Endothelial cell of umbilical vein (primary cell): Measurements from ENCODE around the gene IQGAP2. TPM values are rescaled to one million over a fixed set of nuclear protein-coding genes. Genes with fewer than 3 reads are reported as not detected.

Source experiments
- BruUV-seq: library from RNA; stranded (reverse); fragments of 400-500 nt; replicated peaks from 2 replicates; lab custom pipeline; 2021; lab: Mats Ljungman, UMichigan
- CTCF ChIA-PET: fragments of 300-600, 350-600 bp; sonication (Branson Sonifier 250); formaldehyde crosslinking; loops from one replicate; lab custom pipeline; 2021; ENCODE audit warnings: antibody characterized with exemption, inconsistent platforms; lab: Charles Lee
- POLR2A ChIA-PET: fragments of 300-600, 350-600 bp; sonication (Branson Sonifier 250); formaldehyde crosslinking; loops from one replicate; lab custom pipeline; 2021; ENCODE audit warnings: antibody characterized with exemption, inconsistent platforms; lab: Charles Lee
- DNase-seq: peaks from one replicate; pipeline ENCODE4 v3.0.0-alpha.2; 2011; ENCODE audit warnings: low read depth, low spot score
- FAIRE-seq: peaks from 2 replicates; lab custom pipeline; 2011; peaks lifted over from hg19 to GRCh38; lab: Jason Lieb, UNC
- H2AFZ ChIP-seq: 2 replicates; pipeline ENCODE4 v1.6.0; 2012; ENCODE audit warnings: low read depth, low read length, control low read depth, inconsistent platforms
- H3K27ac ChIP-seq: 2 replicates; pipeline ENCODE4 v1.5.1; 2011; ENCODE audit warnings: low read depth, mild to moderate bottlenecking, control low read depth, low read length, moderate library complexity; ENCODE audit not compliant: insufficient read depth
- H3K27me3 ChIP-seq, 2 experiments: 2 replicates each; pipeline versions ENCODE4 v1.6.0 to v1.6.1; 2011; ENCODE audit warnings: low read length in 2 of 2, mixed read lengths in 1 of 2; ENCODE audit not compliant: control insufficient read depth in 2 of 2, insufficient read depth in 2 of 2
- H3K36me3 ChIP-seq, 2 experiments: 2 replicates in 1 of 2; 3 replicates in 1 of 2; pipeline ENCODE4 v1.5.1; 2011; ENCODE audit warnings: low read length in 2 of 2, mild to moderate bottlenecking in 1 of 2, moderate library complexity in 1 of 2; ENCODE audit not compliant: control insufficient read depth in 2 of 2, insufficient read depth in 2 of 2; ENCODE audit errors: extremely low read depth in 1 of 2
- H3K4me1 ChIP-seq: 3 replicates; pipeline ENCODE4 v1.5.1; 2011; ENCODE audit warnings: mild to moderate bottlenecking, low read length; ENCODE audit not compliant: control insufficient read depth, insufficient read depth; ENCODE audit errors: extremely low read depth
- H3K4me2 ChIP-seq: 2 replicates; pipeline ENCODE4 v1.6.1; 2011; ENCODE audit warnings: low read length, control low read depth, mixed read lengths; ENCODE audit not compliant: insufficient read depth
- H3K4me3 ChIP-seq, 3 experiments: fragments of 200-600 bp in 1 of 3; sonication (generic), shearing (Covaris generic) in 1 of 3; replicated peaks in 1 of 3; 2 replicates each; pipeline ENCODE4 v1.5.1; 2011 to 2016; ENCODE audit warnings: control low read depth in 3 of 3, low read length in 3 of 3, mild to moderate bottlenecking in 2 of 3, inconsistent platforms in 1 of 3, low read depth in 1 of 3, moderate library complexity in 1 of 3; ENCODE audit not compliant: insufficient read depth in 1 of 3
- H3K79me2 ChIP-seq: 2 replicates; pipeline ENCODE4 v1.6.0; 2012; ENCODE audit warnings: low read length, inconsistent platforms; ENCODE audit not compliant: control insufficient read depth, insufficient read depth
- H3K9ac ChIP-seq: replicated peaks from 2 replicates; pipeline ENCODE3; 2011; ENCODE audit warnings: low read length, control low read depth; ENCODE audit not compliant: insufficient read depth; ENCODE audit errors: extremely low read depth
- H3K9me1 ChIP-seq: replicated peaks from 3 replicates; pipeline ENCODE4 v1.6.0; 2011; ENCODE audit warnings: mild to moderate bottlenecking, low read length; ENCODE audit not compliant: control insufficient read depth, insufficient read depth; ENCODE audit errors: extremely low read depth
- H3K9me3 ChIP-seq: replicated peaks from 2 replicates; pipeline ENCODE4 v1.5.1; 2012; ENCODE audit warnings: low read length, inconsistent platforms; ENCODE audit not compliant: control insufficient read depth, insufficient read depth
- H4K20me1 ChIP-seq: replicated peaks from 2 replicates; pipeline ENCODE3; 2011; ENCODE audit warnings: mild to moderate bottlenecking, low read length; ENCODE audit not compliant: control insufficient read depth, insufficient read depth; ENCODE audit errors: extremely low read depth
- CTCF ChIP-seq, 2 donors: IDR thresholded peaks; 1 replicate in 1 of 2; 2 replicates in 1 of 2; pipeline ENCODE4 v1.5.1; 2011; ENCODE audit warnings: low read length in 2 of 2, mild to moderate bottlenecking in 2 of 2, moderate library complexity in 2 of 2, control low read depth in 1 of 2, inconsistent platforms in 1 of 2, low read depth in 1 of 2; ENCODE audit not compliant: insufficient read depth in 1 of 2; ENCODE audit errors: extremely low read depth in 1 of 2
- EZH2 ChIP-seq: IDR thresholded peaks from 2 replicates; pipeline ENCODE4 v1.6.1; 2012; ENCODE audit warnings: borderline replicate concordance, low read depth, mild to moderate bottlenecking, moderate library complexity, low read length, inconsistent platforms; ENCODE audit not compliant: severe bottlenecking
- FOS ChIP-seq: IDR thresholded peaks from 2 replicates; pipeline ENCODE4 v1.6.1; 2011; ENCODE audit warnings: mild to moderate bottlenecking, low read length, moderate library complexity, borderline replicate concordance; ENCODE audit not compliant: insufficient read depth
- GATA2 ChIP-seq: IDR thresholded peaks from 2 replicates; pipeline ENCODE4 v1.7.0; 2011; ENCODE audit warnings: low read depth, mild to moderate bottlenecking, moderate library complexity, mixed read lengths, low read length; ENCODE audit not compliant: insufficient read length, insufficient read depth
- JUN ChIP-seq: IDR thresholded peaks from 2 replicates; pipeline ENCODE4 v1.6.1; 2011; ENCODE audit warnings: borderline replicate concordance, low read depth; ENCODE audit not compliant: insufficient read length, insufficient read depth
- MAX ChIP-seq: IDR thresholded peaks from 2 replicates; pipeline ENCODE4 v1.6.1; 2011; ENCODE audit not compliant: insufficient read depth, insufficient read length
- MYC ChIP-seq: IDR thresholded peaks from one replicate; pipeline ENCODE4 v1.6.1; 2011; ENCODE audit warnings: mild to moderate bottlenecking, low read depth, low read length
- POLR2A ChIP-seq: IDR thresholded peaks from 2 replicates; pipeline ENCODE4 v1.6.1; 2012; ENCODE audit warnings: low read depth, mild to moderate bottlenecking, control low read depth, low read length
- POLR2AphosphoS5 ChIP-seq: IDR thresholded peaks from 2 replicates; pipeline ENCODE4 v1.6.1; 2012; ENCODE audit warnings: low read depth, mild to moderate bottlenecking, control low read depth, low read length, moderate library complexity; ENCODE audit not compliant: insufficient read depth
- dilution Hi-C: fragments of 300-500 bp; cut with MboI; formaldehyde crosslinking; loops from one replicate; pipeline ENCODE4 v1.15.0; 2019; ENCODE audit warnings: low sequenced_read_pairs; ENCODE audit not compliant: extremely low pct_ligation_motif_present
- intact Hi-C: fragments of 100-400 bp; cut with micrococcal nuclease; formaldehyde crosslinking; loops from one replicate; pipeline ENCODE4 v1.10.0; 2022
- polyA plus RNA-seq, 4 experiments: library from polyadenylated mRNA; depleted of rRNA in 3 of 4; stranded (reverse) in 3 of 4; unstranded in 1 of 4; fragments of >200 nt; gene quantifications; 2 replicates each; pipeline versions ENCODE4 v1.2.1 to v1.2.3, GENCODE V29; 2011 to 2012; ENCODE audit warnings: missing spikeins in 1 of 4
- total RNA-seq: library from RNA; stranded (reverse); gene quantifications from 2 replicates; pipeline ENCODE4 v1.2.3, GENCODE V29; 2021

Gene IQGAP2
- total and polyA plus RNA-seq, 2 donors (not counting 3 experiments of a cell fraction or from before 2014, with no cell fraction given): 4.5 to 4.7 TPM

GRCh38 chr5:76415855-76416254 lies 12.8 kb downstream of the IQGAP2 start:
- Histone ChIP-seq H3K4me2 (no peak overlapping the region), H3K27me3 (no peaks in the 10 kb centered on the region), H2AFZ (no peak overlapping the region), H3K4me3 (no peak overlapping the region), H3K36me3 (no peaks in the 10 kb centered on the region), H3K79me2 (no peaks in the 10 kb centered on the region), H3K9me3 (no peaks in the 10 kb centered on the region), H3K9me1 (no peaks in the 10 kb centered on the region), H3K4me1 (no peaks in the 10 kb centered on the region), H4K20me1 (no peaks in the 10 kb centered on the region), H3K9ac (no peak overlapping the region), H3K27ac (no peak overlapping the region)
- DNase-seq (no peak), FAIRE-seq (no peak)
- BruUV-seq: no TSS peak
- ChIA-PET CTCF (interaction anchor here (1.5 kb wide), 1 partner anchor 12 kb away, joined by 4 read pairs; the partner anchor contains the start of gene IQGAP2), POLR2A (no interaction called here)
- dilution Hi-C loops: no loop called here
- intact Hi-C loops: no loop called here
- TF ChIP-seq CTCF (IDR thresholded peaks at IDR 0.05; ENCODE audit: extremely low read depth in 1 of 2, insufficient read depth in 1 of 2, low read depth in 1 of 2, low read length in 2 of 2): no peak
- no peak for TF ChIP-seq MAX
- TF ChIP-seq EZH2: no peak
- no peak for TF ChIP-seq POLR2A
- TF ChIP-seq POLR2AphosphoS5: no peak
- TF ChIP-seq JUN: no peak
- TF ChIP-seq GATA2: no peak
- no peak for TF ChIP-seq FOS
- no peak for TF ChIP-seq MYC
